Heart left ventricle (tissue), 16 donors: ENCODE measurements around the gene ATP6V0A4. TPM values are rescaled to one million over a fixed set of nuclear protein-coding genes. Genes with fewer than 3 reads are reported as not detected.

Experiments
- ATAC-seq, 4 donors: fragments of 200-7000 bp; cut with Tn5 transposase; one replicate each; pipeline ENCODE4 v1.9.1; 2020 to 2022; ENCODE audit warnings: moderate library complexity in 4 of 4, mild to moderate bottlenecking in 3 of 4, moderate number of reproducible peaks in 1 of 4
- DNase-seq, 5 donors: peaks; one replicate each; pipeline ENCODE4 v3.0.0-alpha.2; 2020
- H3K27ac ChIP-seq, 12 donors: fragments of 200-600 bp; sonication (generic) in 4 of 12; one replicate each; pipeline versions ENCODE4 v1.5.0 to v1.8.0; 2016 to 2022; ENCODE audit warnings: mild to moderate bottlenecking in 2 of 12
- H3K27me3 ChIP-seq, 9 donors: fragments of 200-600 bp; sonication (generic) in 2 of 9; one replicate each; pipeline versions ENCODE4 v1.5.1 to v1.8.0; 2016 to 2022; ENCODE audit warnings: mild to moderate bottlenecking in 3 of 9
- H3K36me3 ChIP-seq, 9 donors: fragments of 200-600 bp; sonication (generic) in 2 of 9; one replicate each; pipeline versions ENCODE4 v1.5.0 to v1.8.0; 2018 to 2022; ENCODE audit warnings: mild to moderate bottlenecking in 2 of 9
- H3K4me1 ChIP-seq, 12 donors: fragments of 200-600 bp; sonication (generic) in 4 of 12; one replicate each; pipeline versions ENCODE4 v1.5.0 to v1.8.0; 2016 to 2022; ENCODE audit warnings: mild to moderate bottlenecking in 3 of 12
- H3K4me3 ChIP-seq, 12 donors: fragments of 200-600 bp; sonication (generic) in 4 of 12; one replicate each; pipeline versions ENCODE4 v1.5.0 to v1.8.0; 2017 to 2022; ENCODE audit warnings: mild to moderate bottlenecking in 9 of 12, moderate library complexity in 4 of 12
- H3K9me3 ChIP-seq, 12 donors: fragments of 200-600 bp; sonication (generic) in 4 of 12; one replicate each; pipeline versions ENCODE4 v1.5.0 to v1.8.0; 2016 to 2022; ENCODE audit warnings: mild to moderate bottlenecking in 1 of 12
- POLR2A ChIP-seq, 2 donors: fragments of 450-650 bp; IDR thresholded peaks; one replicate each; pipeline ENCODE4 v1.6.1; 2017; ENCODE audit warnings: antibody characterized with exemption in 2 of 2, mild to moderate bottlenecking in 2 of 2, moderate library complexity in 2 of 2
- WGBS, 4 donors: extraction: QIAGEN DNeasy Blood & Tissue Kit in 2 of 4; methylation state at CpG; one replicate each; pipeline versions ENCODE4 v1.1.5 to v1.1.7; 2013 to 2018; 5-methylcytosine and 5-hydroxymethylcytosine counted together
- intact Hi-C, 10 donors: fragments of 100-400 bp; cut with DNase I; formaldehyde crosslinking; loops; one replicate each; pipeline versions ENCODE4 v1.11.1 to v1.14.2; 2022
- polyA plus RNA-seq, 2 donors: library from polyadenylated mRNA; stranded (reverse); fragments of 200-250 nt; gene quantifications; one replicate each; pipeline ENCODE4 v1.2.3, GENCODE V29; 2013
- total RNA-seq, 9 donors: library from RNA; depleted of rRNA in 2 of 9; stranded (reverse); fragments of >200 nt in 2 of 9; fragmentation: NEBNext Ultra II Directional in 3 of 9; extraction: Animal tissue kit (Norgen Biotek cat#: 25700) in 3 of 9; gene quantifications; one replicate each; pipeline versions ENCODE4 v1.1.0 to v1.2.4, GENCODE V29; 2016 to 2023
- TF ChIP-seq, protein P1 (sequence below), 12 donors: fragments of 200-600 bp; sonication (generic) in 4 of 12; IDR thresholded peaks; one replicate each; pipeline versions ENCODE4 v1.5.0 to v1.8.0; 2018 to 2022; ENCODE audit warnings: antibody characterized with exemption in 12 of 12, mild to moderate bottlenecking in 5 of 12
- donor health status: ischemic (EF 13 %, LVEDD 7.1; RV severe dilation, severe dysfunction).
- donor health status: healthy with polysubstance abuse.
- donor health status: DM: no; HTN: yes; CAD: no.
- donor health status: DM: no; HTN: no; CAD: no.
- donor health status: ischemic (EF 25% LVEDD 6.9; RV normal size, moderate dysfunction).
- donor health status: ischemic (EF 25% LVEDD 5.7; RV mildly dilated, moderate dysfunction).
- donor health status: healthy.
- donor health status: DM: yes; HTN: yes; CAD: no.
- donor health status: ischemic (EF 35%, LVEDD 5.7; RV mildly dilated, moderate dysfunction).
- donor health status: nonischemic (EF 11% LVEDD 7.7; RV severe dilation, severe dysfunction).
- donor health status: DM: yes; HTN: yes; CAD: no.
- donor health status: PGD.
- donor health status: ischemic (EF 29% LVEDD 5.4; RV normal size, mild dysfunction).
- donor health status: nonischemic (EF 23%, LVEDD 6.1; RV moderate dilation, normal function).

The ATP6V0A4 gene
- total and polyA plus RNA-seq, 11 donors, result not detected

DNA sequence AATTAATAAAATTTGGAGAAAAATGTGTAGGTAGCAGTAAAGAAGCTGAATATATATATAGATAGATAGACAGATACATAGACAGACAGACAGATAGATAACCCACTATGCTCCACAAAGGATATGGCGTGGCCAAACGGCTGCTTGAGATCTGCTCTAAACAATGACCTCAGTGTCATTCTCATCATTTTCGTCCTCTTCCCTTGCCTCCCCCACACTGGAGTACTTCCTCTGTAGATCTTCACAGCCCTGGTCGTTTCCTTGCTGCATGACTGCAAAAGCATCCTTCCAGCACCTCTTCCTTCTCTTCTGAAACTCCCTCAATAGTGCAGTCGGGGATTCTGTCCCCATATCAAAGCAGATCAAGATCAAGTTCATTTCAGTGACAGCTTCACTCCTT, 35.6 kb upstream of the ATP6V0A4 start:
- no peaks in the 10 kb centered on the region for H3K9me3 ChIP-seq
- DNase-seq (no peak), ATAC-seq (no peak)
- no peak overlapping the region for H3K4me3 ChIP-seq
- 43 to 52% (median 44%) methylated on average over 5 of the region's 5 CpGs for WGBS, 4 donors
- H3K36me3 ChIP-seq, result no peaks in the 10 kb centered on the region
- peaks cover 0 to 11% (median 0%) of the 10 kb centered on the region in 12 donors for H3K4me1 ChIP-seq
- intact Hi-C loops, result no loop called here
- TF ChIP-seq POLR2A (IDR thresholded peaks at IDR 0.05), result no peak
- TF ChIP-seq, protein P1, sequence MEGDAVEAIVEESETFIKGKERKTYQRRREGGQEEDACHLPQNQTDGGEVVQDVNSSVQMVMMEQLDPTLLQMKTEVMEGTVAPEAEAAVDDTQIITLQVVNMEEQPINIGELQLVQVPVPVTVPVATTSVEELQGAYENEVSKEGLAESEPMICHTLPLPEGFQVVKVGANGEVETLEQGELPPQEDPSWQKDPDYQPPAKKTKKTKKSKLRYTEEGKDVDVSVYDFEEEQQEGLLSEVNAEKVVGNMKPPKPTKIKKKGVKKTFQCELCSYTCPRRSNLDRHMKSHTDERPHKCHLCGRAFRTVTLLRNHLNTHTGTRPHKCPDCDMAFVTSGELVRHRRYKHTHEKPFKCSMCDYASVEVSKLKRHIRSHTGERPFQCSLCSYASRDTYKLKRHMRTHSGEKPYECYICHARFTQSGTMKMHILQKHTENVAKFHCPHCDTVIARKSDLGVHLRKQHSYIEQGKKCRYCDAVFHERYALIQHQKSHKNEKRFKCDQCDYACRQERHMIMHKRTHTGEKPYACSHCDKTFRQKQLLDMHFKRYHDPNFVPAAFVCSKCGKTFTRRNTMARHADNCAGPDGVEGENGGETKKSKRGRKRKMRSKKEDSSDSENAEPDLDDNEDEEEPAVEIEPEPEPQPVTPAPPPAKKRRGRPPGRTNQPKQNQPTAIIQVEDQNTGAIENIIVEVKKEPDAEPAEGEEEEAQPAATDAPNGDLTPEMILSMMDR (IDR thresholded peaks at IDR 0.05), result no peak
- H3K27ac ChIP-seq, result no peak overlapping the region
- H3K27me3 ChIP-seq, result no peaks in the 10 kb centered on the region

GRCh38 chr7:138832966-138833365, 35.0 kb upstream of the ATP6V0A4 start:
- no peak overlapping the region for H3K27ac ChIP-seq
- no peak overlapping the region for H3K4me3 ChIP-seq
- no peaks in the 10 kb centered on the region for H3K9me3 ChIP-seq
- intact Hi-C loops, result no loop called here
- 80 to 92% (median 90%) methylated on average over 10 of the region's 10 CpGs for WGBS, 4 donors
- no peaks in the 10 kb centered on the region for H3K27me3 ChIP-seq
- DNase-seq (no peak), ATAC-seq (no peak)
- H3K4me1 ChIP-seq, result peaks cover 0 to 8% (median 0%) of the 10 kb centered on the region in 12 donors
- no peak for TF ChIP-seq POLR2A (IDR thresholded peaks at IDR 0.05)
- TF ChIP-seq, protein P1 (IDR thresholded peaks at IDR 0.05), result no peak
- H3K36me3 ChIP-seq, result no peaks in the 10 kb centered on the region

- H3K27me3 ChIP-seq, result no peaks in the 10 kb centered on the region
- 87 to 97% (median 92%) methylated on average over 11 of the region's 11 CpGs for WGBS, 4 donors
Measured at GRCh38 chr7:138829335-138829734, 31.3 kb upstream of the ATP6V0A4 start.

DNA sequence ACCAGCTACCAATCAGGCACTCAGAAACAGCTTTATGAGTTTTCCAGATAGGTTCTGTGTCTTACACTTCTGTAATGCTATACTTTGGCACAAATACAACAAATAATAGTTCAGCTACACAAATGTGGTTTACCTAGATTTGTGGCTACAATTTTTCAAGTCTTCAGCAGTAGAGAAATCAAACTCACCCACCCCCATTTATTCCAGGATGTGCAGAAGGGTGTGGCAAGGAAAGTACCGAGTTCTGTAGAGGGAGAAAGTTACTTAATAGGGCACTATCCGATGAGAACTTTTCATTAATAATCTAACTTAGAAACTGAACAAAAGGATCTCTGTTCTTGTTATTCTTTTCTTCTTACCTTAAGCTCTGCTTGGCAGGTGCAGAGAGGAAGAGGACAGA, 30.3 kb upstream of the ATP6V0A4 start:
- intact Hi-C loops, result no loop called here
- peaks cover 0 to 5% (median 0%) of the 10 kb centered on the region in 12 donors for H3K9me3 ChIP-seq
- no peaks in the 10 kb centered on the region for H3K4me1 ChIP-seq
- TF ChIP-seq, protein P1 (IDR thresholded peaks at IDR 0.05), result no peak
- no peak for TF ChIP-seq POLR2A (IDR thresholded peaks at IDR 0.05)
- no peak overlapping the region for H3K27ac ChIP-seq
- H3K4me3 ChIP-seq, result no peak overlapping the region
- no peaks in the 10 kb centered on the region for H3K36me3 ChIP-seq
- ATAC-seq, result no peak
- H3K27me3 ChIP-seq, result no peaks in the 10 kb centered on the region
- DNase-seq, result no peak
- 52 to 68% (median 60%) methylated on average over 2 of the region's 2 CpGs for WGBS, 4 donors

More at GRCh38 chr7:138829335-138829734, 31.3 kb upstream of the ATP6V0A4 start:
- no peak for DNase-seq
- TF ChIP-seq POLR2A (IDR thresholded peaks at IDR 0.05), result no peak
- TF ChIP-seq, protein P1 (IDR thresholded peaks at IDR 0.05), result no peak
- ATAC-seq, result no peak
- H3K4me3 ChIP-seq, result no peak overlapping the region
- no peak overlapping the region for H3K27ac ChIP-seq
- H3K36me3 ChIP-seq, result no peaks in the 10 kb centered on the region
- peaks cover 0 to 5% (median 0%) of the 10 kb centered on the region in 12 donors for H3K9me3 ChIP-seq
- intact Hi-C loops, result no loop called here
- no peaks in the 10 kb centered on the region for H3K4me1 ChIP-seq
